HL-60/S4 (cell line): Measurements from ENCODE around the gene LRCH4.

ENCODE experiments used
- in situ Hi-C: fragments of 300-500 bp; cut with MboI; formaldehyde crosslinking; loops from 2 replicates; pipeline ENCODE4 v1.14.3; 2022; ENCODE audit warnings: low sequenced_read_pairs

LRCH4 gene

DNA sequence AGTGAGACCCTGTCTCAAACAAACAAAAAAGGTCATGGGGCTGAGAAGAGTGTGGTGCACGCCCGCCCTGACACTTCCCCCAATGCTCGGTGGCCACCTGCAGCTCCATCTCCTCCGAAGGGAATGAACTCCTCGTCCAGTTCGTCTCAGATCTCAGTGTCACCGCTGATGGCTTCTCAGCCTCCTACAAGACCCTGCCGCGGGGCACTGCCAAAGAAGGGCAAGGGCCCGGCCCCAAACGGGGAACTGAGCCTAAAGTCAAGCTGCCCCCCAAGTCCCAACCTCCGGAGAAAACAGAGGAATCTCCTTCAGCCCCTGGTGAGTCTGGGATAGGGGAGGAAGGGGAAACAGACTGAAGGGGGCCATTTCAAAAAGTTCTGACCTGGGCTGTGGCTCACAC, 20.4 kb upstream of the LRCH4 start:
- in situ Hi-C loops: no loop called here

DNA sequence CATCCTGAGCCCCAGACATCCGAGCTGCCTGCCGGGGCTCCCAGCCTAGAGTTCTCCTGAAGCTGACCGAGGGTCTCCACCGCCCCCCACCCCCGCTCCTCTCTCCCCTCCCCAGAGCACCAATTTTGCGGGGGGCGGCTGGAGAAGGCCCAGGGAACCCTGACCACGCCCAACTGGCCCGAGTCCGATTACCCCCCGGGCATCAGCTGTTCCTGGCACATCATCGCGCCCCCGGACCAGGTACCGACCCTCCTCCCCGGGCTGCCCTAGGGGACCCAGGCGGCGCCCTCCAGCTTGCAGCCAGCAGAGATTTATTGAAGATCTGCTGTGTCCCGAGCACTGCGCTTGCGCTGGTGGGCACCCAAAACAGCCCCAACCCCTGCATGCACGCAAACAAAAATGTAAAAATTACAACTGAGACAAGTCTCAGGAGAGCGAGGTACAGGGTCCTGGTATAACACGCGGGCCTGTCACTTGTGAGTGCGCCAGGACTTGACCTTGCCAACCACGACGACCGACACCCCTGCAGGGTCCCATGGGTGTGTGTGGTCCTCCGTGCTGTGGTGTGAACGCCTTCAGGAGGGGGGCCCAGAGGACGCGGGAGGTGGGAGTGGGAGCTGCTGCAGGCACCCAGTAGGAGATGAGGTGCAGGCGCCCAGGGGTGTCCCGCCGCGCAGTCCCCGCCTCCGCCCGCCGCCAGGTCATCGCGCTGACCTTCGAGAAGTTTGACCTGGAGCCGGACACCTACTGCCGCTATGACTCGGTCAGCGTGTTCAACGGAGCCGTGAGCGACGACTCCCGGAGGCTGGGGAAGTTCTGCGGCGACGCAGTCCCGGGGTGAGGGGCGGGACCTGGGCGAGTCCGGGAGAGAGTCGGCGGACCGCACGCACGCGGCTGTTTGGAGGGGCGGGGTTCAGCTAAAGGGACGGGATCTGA, 19.3 kb upstream of the LRCH4 start:
- in situ Hi-C loops: no loop called here

DNA sequence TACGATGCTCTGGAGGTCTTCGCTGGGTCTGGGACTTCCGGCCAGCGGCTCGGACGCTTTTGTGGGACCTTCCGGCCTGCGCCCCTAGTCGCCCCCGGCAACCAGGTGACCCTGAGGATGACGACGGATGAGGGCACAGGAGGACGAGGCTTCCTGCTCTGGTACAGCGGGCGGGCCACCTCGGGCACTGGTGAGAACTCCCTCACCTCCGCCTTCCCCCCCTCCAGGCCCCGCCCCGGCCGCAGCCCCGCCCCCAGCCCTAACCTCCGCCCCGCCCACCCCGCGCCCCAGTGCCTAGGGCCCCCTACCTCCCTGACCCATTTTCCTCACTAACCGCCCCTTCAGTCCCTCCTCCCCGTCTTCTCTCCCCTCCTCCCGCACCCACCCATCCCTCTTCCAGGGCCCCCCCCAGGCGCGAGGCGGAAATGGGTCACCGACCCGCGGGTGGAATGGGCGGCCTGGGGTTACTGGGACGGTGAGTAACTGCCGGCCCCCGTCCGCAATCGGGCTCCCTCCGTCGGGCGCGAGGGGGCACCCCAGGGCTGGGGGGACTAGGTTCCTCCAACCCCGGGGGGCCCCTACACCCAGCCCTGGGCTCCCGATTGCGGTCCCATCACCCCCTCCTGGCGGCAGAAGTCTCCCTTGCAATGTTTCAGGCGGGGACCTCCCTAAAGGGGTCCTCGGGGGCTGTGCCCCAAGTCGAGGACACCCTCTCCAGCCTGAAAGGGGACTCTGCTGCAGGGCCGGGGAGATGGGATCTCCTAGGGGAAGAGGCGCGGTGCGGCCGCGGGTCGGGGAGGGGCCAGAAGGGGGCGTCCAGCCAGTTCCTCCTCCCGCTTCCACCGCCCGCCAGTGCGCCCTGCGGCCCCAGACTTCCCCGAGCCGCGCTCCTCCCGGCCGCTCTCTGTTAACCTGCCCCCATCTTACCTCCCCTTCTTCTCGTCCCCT, 18.4 kb upstream of the LRCH4 start:
- in situ Hi-C loops: no loop called here

DNA sequence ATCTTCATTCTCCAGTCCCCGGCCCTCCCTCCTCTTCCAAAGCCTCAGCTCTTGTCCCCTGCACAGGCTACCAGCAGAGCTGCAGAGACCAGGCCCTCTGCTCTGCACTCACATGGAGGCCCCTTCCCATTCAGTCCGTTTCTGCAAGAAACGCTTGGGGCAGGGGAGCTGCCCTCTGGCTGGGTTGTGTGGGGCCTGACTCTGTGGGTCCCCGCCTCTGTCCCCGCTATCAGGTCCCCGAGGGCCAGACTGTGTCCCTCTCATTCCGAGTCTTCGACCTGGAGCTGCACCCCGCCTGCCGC, 17.7 kb upstream of the LRCH4 start:
- in situ Hi-C loops: no loop called here

DNA sequence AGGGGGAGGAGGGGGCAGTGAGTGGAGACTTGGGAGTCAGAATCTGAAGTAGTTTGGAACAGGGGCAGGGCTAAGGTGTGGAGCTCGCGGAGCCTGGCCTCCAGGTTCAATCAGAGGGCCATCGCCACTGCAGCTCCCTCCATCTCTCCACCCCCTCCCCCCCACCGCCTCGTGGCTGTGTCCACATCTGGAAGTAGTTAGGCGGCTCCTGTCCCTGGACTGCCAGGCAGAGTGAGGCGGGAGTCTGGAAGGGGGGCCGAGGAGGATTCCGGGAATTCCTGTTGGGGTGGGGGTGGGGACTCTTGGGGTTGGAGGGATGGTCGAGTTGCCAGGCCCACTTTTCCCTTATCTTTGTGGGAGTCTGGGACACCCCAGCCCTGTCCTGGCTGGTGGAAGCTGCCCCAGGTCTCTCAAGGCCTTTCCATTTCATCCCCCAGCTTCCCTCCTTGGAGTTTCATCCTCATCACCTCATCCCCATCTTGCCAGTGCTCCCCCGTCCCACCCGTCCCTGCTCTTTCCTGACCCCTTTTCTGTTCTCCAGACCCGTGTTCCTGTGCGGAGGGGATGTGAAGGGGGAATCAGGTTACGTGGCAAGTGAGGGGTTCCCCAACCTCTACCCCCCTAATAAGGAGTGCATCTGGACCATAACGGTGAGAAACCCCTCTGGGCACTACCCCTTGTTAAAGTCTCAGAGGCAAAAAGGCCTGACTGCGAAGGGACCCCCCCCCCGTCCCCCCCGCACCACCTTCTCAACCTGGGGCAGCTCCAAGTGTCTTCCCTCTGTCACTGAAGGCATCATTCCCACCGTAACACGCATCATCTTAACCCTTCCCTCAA, 17.2 kb upstream of the LRCH4 start:
- in situ Hi-C loops: no loop called here

DNA sequence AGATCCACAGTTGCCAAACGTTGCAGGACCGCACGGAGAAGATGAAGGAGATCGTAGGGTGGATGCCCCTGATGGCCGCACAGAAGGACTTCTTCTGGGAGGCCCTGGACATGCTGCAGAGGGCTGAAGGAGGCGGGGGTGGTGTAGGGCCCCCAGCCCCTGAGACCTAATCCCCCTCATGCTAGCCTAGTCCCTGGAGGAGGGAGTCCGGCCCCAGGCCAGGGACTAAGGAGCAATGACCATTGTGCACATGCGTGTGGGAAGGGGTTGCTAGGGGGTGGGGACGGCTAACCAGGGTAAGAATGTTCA, 14.8 kb upstream of the LRCH4 start:
- in situ Hi-C loops: no loop called here

DNA sequence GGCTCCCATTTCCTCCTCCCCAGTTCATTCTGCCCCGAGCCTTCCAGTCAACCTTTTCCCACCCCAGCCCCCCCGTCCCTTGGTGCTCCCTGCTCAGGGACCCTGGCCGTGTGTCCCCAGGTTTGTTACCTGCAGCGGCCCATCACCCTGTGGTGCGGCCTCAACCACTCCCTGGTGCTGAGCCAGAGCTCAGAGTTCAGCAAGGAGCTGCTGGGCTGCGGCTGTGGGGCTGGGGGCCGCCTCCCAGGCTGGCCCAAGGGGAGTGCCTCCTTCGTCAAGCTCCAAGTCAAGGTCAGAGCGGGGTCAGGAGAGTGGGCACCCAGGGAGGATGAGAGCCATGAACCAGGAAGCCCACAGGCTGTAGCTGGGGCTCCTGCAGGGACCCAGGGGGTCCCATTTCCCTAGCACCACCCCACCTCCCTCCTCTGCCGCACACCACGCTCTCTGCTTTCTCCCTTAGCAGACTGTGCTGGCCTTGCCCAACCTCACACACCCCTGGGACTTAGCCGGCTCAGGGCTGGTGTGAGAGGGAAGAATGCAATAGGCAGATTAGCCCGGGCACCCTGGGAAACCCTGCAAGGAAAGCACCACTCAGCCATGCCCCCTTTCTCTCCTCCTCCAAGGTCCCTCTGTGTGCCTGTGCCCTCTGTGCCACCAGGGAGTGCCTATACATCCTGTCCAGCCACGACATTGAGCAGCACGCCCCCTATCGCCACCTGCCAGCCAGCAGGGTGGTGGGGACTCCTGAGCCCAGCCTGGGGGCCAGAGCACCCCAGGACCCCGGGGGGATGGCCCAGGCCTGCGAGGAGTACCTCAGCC, 14.2 kb upstream of the LRCH4 start:
- in situ Hi-C loops: no loop called here

DNA sequence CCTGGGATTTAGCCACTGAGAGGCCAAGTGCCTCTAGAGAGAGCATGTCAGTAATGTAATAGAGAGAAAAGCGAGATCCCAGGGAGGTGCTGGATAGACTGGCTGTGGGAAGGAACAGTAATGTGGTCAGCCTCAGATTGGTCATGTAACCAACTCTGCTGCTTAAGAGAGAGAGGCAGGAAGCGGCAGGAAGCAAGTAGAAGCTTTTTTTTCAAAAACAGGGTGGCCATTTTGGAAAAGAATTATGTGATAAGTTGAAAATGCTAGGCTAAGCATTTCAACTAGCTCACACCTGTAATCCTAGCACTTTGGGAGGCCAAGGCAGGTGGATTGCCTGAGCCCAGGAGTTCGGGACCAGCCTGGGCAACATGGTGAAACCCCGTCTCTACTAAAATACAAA, 12.5 kb upstream of the LRCH4 start:
- in situ Hi-C loops: no loop called here

DNA sequence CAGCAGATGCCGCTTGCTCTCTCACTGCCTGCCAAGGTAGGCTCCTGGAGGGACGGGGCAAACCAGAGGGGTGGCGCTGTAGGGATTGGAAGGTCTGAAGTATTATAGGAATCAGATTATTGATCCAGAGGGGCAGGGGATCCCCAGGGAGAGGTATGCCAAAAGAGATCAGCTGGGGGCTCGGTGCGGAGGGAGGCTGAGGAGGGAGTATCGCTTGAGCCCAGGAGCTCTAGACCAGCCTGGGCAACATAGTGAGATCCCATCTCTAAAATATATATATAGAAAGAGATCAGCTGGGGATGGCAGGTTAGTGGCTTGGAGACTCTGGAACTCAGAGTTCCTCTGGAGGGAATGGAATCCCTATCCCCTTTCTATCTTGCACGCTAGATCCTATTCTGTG, 9.3 kb upstream of the LRCH4 start:
- in situ Hi-C loops: no loop called here

DNA sequence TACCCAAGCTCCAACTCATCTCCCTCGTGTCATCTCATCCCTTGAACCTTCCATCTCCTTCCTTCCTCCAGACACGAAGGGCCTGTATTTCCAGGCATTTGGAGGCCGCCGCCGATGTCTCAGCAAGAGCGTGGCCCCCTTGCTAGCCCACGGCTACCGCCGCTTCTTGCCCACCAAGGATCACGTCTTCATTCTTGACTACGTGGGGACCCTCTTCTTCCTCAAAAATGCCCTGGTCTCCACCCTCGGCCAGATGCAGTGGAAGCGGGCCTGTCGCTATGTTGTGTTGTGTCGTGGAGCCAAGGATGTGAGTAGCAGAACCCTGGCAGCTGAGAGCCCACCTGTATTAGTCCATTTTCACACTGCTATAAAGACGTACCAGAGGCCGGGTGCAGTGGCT, 5.7 kb upstream of the LRCH4 start:
- in situ Hi-C loops: no loop called here

DNA sequence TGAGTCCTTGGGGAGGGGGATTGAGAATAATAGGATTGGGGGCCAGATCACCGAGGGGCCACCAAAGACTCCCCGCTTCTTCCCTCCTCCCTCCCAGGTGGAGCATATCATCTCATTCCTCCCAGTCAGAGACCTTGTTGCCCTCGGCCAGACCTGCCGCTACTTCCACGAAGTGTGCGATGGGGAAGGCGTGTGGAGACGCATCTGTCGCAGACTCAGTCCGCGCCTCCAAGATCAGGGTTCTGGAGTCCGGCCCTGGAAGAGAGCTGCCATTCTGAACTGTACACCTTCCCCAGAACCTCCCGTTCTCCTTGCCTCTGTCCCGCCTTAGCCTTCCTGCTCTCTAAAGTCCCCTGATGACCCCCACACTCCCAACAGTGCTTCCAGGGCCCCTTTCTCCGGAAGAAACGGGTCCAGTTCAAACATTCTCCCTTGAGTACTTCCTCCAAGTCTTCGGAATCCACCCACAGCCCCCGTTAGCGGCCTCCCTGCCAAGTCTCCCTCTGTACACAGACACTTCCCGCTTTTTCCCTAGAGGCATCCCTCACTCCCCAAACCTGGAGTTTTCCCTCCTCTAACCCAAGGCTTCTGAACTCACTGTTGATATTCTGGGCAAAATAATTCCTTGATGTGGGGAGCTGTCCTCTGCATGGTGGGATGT, 4.3 kb upstream of the LRCH4 start:
- in situ Hi-C loops: no loop called here

DNA sequence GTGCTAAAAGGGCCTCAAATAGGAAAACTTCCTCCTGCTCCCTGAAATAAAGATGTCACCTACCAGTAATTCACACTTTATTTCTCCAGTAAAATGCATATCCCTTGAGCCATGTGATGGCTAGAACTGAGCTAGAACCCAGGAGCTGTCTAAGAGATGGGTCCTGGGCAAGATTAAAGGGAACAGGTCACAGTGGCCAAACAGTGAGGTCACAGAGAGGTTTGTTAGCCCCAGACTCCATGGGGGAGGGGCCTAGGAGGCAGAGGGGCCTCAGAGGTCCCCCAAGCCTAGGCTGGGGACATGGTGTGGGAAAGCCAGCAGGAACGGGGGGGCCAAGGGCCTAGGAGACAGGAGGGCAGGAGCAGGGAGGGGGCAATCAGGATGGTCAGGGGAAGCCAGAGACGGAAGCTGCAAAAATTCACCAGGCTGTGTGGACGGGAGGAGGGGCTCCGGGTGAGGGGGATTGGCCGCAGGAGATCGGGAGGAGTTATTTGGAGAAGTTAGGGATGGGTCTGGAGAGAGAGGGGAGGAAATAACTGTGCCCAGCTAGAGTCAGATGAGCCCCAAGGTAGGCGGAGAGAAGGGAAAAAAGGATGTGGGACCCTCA, 3.5 kb upstream of the LRCH4 start:
- in situ Hi-C loops: no loop called here

DNA sequence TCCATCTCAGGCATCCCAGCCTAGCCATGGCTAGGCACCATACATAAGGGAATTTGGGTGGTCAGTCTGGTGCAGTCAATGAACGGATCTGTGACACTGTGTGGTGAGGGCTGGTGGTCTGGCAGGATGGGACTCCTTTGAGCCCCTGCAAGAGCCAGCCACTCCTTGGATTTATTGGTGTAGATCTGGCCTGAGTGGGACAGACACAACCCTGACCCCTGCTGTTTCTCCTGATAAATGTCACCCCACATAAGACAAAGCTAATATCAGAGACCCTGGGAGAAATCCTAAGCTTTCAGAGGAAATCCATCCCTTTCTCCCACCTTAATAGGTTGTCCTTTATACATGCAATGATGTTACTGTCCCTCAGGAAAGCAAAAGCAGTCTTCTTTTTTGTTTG, 2.5 kb upstream of the LRCH4 start:
- in situ Hi-C loops: no loop called here

DNA sequence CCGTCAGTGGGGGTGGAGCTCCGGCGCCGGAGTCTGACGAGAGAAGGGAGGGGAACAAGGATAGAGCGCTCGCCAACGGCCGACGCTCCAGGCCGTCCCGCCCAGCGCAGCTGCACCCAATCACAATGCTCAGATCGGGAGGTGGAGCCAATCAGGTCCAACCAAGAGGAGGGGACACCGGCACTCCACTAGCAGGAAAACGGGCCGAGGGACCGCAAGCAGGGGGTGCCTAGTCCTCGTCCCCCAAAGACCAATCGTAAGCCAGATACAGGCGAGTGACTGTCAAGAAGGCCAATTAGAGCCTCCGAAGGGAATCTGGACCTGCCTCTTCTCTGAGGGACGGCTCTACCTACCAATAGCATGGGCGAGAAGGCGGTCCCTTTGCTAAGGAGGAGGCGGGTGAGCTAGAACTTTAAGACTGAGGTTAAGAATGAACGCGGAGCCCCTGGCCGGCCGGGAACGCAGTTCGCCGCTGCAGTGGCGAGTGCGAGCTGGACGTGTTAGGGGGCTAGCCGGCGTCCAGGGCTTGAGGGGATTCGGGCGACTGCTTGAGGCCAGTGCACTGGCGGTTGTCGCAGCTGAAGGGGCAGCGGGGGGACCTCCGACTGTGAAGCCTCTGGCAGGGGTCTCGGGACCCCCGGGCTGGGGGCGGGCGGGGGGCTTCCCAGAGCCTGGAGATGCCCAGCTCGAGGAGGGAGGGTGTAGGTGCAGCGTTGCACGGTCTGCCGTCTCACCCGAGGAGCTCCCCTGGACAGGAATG, 517 bp upstream of the LRCH4 start, which contains the start of gene FBXO24:
TSS of gene FBXO24 (plus strand) at position 63 of the 760 bp plus-strand sequence. CDS start at position 361, 298 bp downstream.
- in situ Hi-C loops: no loop called here

DNA sequence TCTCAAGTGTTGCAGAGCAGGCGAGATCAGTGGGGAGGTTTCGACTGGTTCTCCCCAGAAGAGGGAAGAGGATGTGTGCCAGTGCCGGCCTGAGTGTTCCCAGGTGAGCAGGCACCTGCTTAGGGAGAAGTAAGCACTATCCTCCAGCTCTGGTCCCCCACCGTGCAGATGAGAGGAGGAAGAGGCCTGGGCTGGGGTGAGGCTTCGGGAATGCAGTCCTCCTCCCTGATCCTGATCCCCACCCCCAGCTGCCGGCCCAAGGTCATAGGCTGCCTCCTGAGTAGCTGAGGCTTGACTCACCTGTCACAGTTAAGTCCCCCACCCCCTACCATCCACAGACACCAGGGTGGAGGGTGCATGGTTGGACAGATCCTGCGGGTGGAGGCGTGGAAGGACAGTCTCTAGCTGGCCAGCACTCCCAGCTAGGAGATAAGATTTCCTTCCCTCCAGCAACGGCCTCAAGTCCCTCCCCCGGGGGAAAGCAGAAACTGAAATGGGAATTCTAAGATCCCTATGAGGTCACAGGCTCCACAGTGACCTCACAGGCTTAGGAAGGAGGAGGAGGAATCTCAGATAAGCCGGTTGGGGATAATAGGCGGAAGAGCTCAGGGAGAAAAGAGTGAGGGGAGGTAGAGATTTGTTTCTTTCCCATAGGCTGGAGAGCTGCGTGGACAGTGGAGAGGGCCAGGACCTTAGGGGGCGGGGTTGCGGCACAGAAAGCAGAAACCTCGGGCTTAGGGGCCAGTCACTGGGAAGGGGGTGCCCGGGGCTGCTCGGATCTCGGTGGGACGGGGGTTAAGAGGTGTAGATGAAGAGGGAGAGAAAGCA, 1.0 kb downstream of the LRCH4 start:
- in situ Hi-C loops: no loop called here

DNA sequence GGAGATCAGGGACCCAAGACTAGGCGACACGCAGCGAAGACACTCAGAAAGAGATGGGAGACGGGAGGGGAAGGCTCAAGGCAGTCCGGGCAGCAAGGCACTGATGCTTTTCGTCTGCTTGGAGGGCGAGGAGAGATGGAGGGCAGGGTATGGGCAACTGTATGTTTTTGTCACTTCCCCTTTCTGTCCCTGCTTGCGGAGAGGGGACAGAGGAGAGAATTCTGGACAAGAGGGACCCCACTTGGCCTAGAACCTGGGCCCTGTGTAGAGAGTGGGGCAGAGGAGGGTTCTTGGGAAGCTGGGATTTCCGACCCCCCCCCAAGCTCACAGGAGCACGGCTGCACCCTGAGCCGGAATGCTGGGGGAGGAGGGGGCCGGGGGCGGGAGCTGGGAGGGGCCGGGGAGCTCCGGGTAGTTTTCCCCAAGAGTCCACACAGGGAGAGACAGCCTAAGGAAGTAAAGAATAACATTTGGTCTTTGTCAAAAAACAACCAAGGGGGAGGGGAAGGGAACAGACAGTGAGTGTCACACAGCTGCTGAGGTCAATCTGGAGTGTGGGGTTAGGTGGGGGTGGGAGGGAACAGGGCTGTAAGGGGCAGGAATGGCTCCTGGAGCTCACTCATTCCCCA, 1.8 kb downstream of the LRCH4 start:
- in situ Hi-C loops: no loop called here
